Measurements from ENCODE around the gene RTN1. TPM values are rescaled to one million over a fixed set of nuclear protein-coding genes. Genes with fewer than 3 reads are reported as not detected.

RTN1 gene
- total and polyA plus RNA-seq, 2 experiments from 2014 or later: 4.2 to 4.3 TPM

DNA sequence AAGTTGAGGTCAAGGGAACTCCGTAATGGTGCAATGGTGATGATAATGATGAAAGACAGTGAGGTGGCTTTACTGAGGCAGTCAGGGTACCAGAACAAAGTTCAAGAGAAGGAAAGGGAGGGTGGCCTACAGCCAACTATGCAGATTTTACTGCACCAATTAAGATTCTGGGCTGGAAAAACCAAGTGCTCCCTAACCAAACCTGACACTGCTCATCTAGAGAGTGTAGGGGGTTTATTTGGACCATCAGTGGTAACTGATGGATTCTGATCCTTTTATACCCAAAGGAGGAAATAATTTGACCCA lies 49.8 kb upstream of the RTN1 start (continued):
- TF ChIP-seq, protein P1, sequence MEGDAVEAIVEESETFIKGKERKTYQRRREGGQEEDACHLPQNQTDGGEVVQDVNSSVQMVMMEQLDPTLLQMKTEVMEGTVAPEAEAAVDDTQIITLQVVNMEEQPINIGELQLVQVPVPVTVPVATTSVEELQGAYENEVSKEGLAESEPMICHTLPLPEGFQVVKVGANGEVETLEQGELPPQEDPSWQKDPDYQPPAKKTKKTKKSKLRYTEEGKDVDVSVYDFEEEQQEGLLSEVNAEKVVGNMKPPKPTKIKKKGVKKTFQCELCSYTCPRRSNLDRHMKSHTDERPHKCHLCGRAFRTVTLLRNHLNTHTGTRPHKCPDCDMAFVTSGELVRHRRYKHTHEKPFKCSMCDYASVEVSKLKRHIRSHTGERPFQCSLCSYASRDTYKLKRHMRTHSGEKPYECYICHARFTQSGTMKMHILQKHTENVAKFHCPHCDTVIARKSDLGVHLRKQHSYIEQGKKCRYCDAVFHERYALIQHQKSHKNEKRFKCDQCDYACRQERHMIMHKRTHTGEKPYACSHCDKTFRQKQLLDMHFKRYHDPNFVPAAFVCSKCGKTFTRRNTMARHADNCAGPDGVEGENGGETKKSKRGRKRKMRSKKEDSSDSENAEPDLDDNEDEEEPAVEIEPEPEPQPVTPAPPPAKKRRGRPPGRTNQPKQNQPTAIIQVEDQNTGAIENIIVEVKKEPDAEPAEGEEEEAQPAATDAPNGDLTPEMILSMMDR (conservative IDR thresholded peaks at IDR 0.05; ENCODE audit: low read depth in 2 of 2): no peak
- no peak for TF ChIP-seq NANOG (IDR thresholded peaks at IDR 0.05; ENCODE audit: borderline replicate concordance)
- TF ChIP-seq ZNF114 (CRISPR knock-in tag; IDR thresholded peaks at IDR 0.05): no peak
- TF ChIP-seq, protein P2, sequence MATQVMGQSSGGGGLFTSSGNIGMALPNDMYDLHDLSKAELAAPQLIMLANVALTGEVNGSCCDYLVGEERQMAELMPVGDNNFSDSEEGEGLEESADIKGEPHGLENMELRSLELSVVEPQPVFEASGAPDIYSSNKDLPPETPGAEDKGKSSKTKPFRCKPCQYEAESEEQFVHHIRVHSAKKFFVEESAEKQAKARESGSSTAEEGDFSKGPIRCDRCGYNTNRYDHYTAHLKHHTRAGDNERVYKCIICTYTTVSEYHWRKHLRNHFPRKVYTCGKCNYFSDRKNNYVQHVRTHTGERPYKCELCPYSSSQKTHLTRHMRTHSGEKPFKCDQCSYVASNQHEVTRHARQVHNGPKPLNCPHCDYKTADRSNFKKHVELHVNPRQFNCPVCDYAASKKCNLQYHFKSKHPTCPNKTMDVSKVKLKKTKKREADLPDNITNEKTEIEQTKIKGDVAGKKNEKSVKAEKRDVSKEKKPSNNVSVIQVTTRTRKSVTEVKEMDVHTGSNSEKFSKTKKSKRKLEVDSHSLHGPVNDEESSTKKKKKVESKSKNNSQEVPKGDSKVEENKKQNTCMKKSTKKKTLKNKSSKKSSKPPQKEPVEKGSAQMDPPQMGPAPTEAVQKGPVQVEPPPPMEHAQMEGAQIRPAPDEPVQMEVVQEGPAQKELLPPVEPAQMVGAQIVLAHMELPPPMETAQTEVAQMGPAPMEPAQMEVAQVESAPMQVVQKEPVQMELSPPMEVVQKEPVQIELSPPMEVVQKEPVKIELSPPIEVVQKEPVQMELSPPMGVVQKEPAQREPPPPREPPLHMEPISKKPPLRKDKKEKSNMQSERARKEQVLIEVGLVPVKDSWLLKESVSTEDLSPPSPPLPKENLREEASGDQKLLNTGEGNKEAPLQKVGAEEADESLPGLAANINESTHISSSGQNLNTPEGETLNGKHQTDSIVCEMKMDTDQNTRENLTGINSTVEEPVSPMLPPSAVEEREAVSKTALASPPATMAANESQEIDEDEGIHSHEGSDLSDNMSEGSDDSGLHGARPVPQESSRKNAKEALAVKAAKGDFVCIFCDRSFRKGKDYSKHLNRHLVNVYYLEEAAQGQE (IDR thresholded peaks at IDR 0.05; ENCODE audit: unreplicated experiment): no peak
- no peak for TF ChIP-seq CREB1 (CRISPR knock-in tag; IDR thresholded peaks at IDR 0.05; ENCODE audit: low read depth)

DNA sequence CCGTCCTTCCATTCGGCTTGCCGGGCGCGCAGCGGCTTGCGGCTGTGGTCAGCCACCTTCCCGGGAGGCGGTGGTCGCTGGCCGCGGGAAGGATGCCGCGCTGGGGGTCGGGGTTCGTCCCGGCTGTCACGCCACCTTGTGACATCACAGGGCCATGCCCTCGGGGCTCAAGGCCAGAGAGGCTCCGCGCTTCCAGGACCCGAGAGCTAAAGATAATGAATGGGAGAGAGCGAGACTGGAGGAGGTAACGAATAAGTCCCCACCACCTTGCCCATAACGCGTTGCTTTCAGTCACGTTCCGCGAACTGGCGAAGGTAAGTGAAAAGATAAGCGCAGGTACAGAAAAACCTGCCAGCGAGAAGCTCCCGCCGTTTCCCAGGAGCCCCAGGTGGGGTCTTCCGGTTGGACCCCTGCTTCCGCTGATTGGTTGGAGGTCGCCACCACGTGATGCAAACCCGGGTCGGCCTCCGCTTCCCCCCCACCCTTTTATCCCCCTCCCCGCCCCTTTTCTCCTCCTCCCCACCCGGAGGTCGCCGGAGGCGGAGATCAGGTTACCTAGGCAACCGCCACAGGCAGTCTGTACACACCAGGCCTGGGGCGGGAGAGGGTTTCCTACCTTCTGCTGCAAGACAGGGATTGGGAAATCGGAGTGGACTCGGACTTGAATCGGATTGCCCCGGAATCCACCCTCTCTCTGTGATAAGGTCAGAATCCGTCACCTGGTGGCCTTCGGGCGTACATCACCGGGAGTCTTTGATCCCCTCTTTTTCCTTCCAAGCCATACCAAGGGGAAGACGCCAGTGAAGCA lies 49.2 kb upstream of the RTN1 start, which contains the start of gene LRRC9:
TSS of gene LRRC9 (plus strand) at position 575 of the 808 bp plus-strand sequence.
- peak; percentile 97 for DNase-seq (ENCODE audit: low spot score)
- no peaks in the 10 kb centered on the region for H3K27me3 ChIP-seq (ENCODE audit: insufficient read depth)
- H4K20me1 ChIP-seq (replicated peaks; ENCODE audit: insufficient read depth): 0 out of 2 replicates have a peak, but pooled peaks cover 3% of the 10 kb centered on the region
- Mint-ChIP-seq H3K27me3 (ENCODE audit: insufficient read depth, low read depth, poor library complexity) (peaks cover 3% of the 10 kb centered on the region), H3K4me1 (peaks cover 10% of the 10 kb centered on the region; the same call in 1 of the 3 replicates), H3K27ac (peak within 1 kb of the TSS; percentile 97), H3K36me3 (ENCODE audit: low read depth) (peaks cover 16% of the 10 kb centered on the region), H3K9me3 (0 out of 3 replicates have a peak, but pooled peaks cover under 1% of the 10 kb centered on the region), H3K4me3 (peak within 1 kb of the TSS; percentile 87)
- peak within 1 kb of the TSS; percentile 97 for H2AFZ ChIP-seq
- peak within 1 kb of the TSS; percentile 97 for H3K27ac ChIP-seq (ENCODE audit: low read depth)
- ATAC-seq: peak; percentile 94
- H3K36me3 ChIP-seq (ENCODE audit: insufficient read depth): no peaks in the 10 kb centered on the region
- no peaks in the 10 kb centered on the region for H3K79me2 ChIP-seq (replicated peaks; ENCODE audit: insufficient read depth)
- TF ChIP-seq, protein P3, sequence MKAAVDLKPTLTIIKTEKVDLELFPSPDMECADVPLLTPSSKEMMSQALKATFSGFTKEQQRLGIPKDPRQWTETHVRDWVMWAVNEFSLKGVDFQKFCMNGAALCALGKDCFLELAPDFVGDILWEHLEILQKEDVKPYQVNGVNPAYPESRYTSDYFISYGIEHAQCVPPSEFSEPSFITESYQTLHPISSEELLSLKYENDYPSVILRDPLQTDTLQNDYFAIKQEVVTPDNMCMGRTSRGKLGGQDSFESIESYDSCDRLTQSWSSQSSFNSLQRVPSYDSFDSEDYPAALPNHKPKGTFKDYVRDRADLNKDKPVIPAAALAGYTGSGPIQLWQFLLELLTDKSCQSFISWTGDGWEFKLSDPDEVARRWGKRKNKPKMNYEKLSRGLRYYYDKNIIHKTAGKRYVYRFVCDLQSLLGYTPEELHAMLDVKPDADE (IDR thresholded peaks at IDR 0.05): peak; percentile 58; the same call in 1 of the 2 replicates
- TF ChIP-seq POLR2AphosphoS5 (IDR thresholded peaks at IDR 0.05; ENCODE audit: low read depth): peak; percentile 85
- TF ChIP-seq, protein P2 (IDR thresholded peaks at IDR 0.05; ENCODE audit: unreplicated experiment): no peak
- TF ChIP-seq CREB1 (CRISPR knock-in tag; IDR thresholded peaks at IDR 0.05; ENCODE audit: low read depth): peak; percentile 75
- TF ChIP-seq, protein P1 (conservative IDR thresholded peaks at IDR 0.05; ENCODE audit: low read depth in 2 of 2): peak in 1 of 2 experiments; percentile 20; a peak in 2 of 4 replicates
- H3K4me1 ChIP-seq (ENCODE audit: insufficient read depth): peaks cover 4% of the 10 kb centered on the region; the same call in 1 of the 2 replicates
- peak within 1 kb of the TSS; percentile 79 for H3K4me3 ChIP-seq
- no peaks in the 10 kb centered on the region for H3F3A ChIP-seq (replicated peaks; ENCODE audit: low read depth)
- H3K4me2 ChIP-seq: peak within 1 kb of the TSS; percentile 88
- no peaks in the 10 kb centered on the region for H3K9me2 ChIP-seq (ENCODE audit: insufficient read depth)
